HEK293 (cell line): ENCODE data around the gene MTHFD1L.

Experiments used
- CTCF ChIA-PET: fragments of 350-600 bp; formaldehyde crosslinking; extraction: SDS; loops from one replicate; lab custom pipeline; 2021; ENCODE audit warnings: antibody characterized with exemption; lab: Yijun Ruan, JAX
- POLR2A ChIA-PET: fragments of 300-600 bp; formaldehyde crosslinking; extraction: SDS; loops from one replicate; lab custom pipeline; 2020; ENCODE audit warnings: antibody characterized with exemption, inconsistent platforms; lab: Yijun Ruan, JAX
- H3K27ac ChIP-seq: fragments of 200-500 bp; sonication (Bioruptor generic); 2 replicates; pipeline ENCODE4 v1.5.1; 2014; ENCODE audit warnings: low read depth, low read length, control low read depth, inconsistent platforms; ENCODE audit errors: extremely low read depth
- H3K36me3 ChIP-seq, 2 experiments: fragments of 200-500 bp in 1 of 2; sonication (Bioruptor generic) in 1 of 2; 1 replicate in 1 of 2; 2 replicates in 1 of 2; pipeline ENCODE4 v1.5.1; 2014 to 2017; ENCODE audit warnings: inconsistent platforms in 2 of 2, low read length in 2 of 2; ENCODE audit not compliant: control insufficient read depth in 2 of 2, insufficient read depth in 1 of 2
- H3K4me1 ChIP-seq: fragments of 200-500 bp; sonication (Bioruptor generic); 2 replicates; pipeline ENCODE4 v1.5.1; 2014; ENCODE audit warnings: mild to moderate bottlenecking, low read length, inconsistent platforms; ENCODE audit not compliant: control insufficient read depth, insufficient read depth
- H3K4me3 ChIP-seq: 2 replicates; pipeline ENCODE4 v1.5.1; 2011; ENCODE audit warnings: low read depth, mild to moderate bottlenecking, control low read depth, low read length, moderate library complexity
- H3K9me3 ChIP-seq: fragments of 200-500 bp; sonication (Bioruptor generic); 2 replicates; pipeline ENCODE4 v1.5.1; 2014; ENCODE audit warnings: low read depth, low read length, inconsistent platforms; ENCODE audit not compliant: control insufficient read depth, insufficient read depth
- KLF8 ChIP-seq: fragments of 450-650 bp; formaldehyde crosslinking; IDR thresholded peaks from 2 replicates; pipeline ENCODE4 v1.5.1; 2016; ENCODE audit warnings: missing biosample characterization, missing genetic modification characterization
- PRDM10 ChIP-seq: fragments of 450-650 bp; formaldehyde crosslinking; IDR thresholded peaks from 2 replicates; pipeline ENCODE4 v1.5.1; 2016; ENCODE audit warnings: missing biosample characterization, missing genetic modification characterization
- SCRT1 ChIP-seq: fragments of 450-650 bp; formaldehyde crosslinking; IDR thresholded peaks from 2 replicates; pipeline ENCODE4 v1.5.1; 2016; ENCODE audit warnings: missing biosample characterization, missing genetic modification characterization, borderline replicate concordance
- ZBTB1 ChIP-seq: fragments of 450-650 bp; formaldehyde crosslinking; IDR thresholded peaks from 2 replicates; pipeline ENCODE4 v1.5.1; 2016; ENCODE audit warnings: missing biosample characterization, missing genetic modification characterization
- ZBTB20 ChIP-seq: fragments of 450-650 bp; formaldehyde crosslinking; IDR thresholded peaks from 2 replicates; pipeline ENCODE4 v1.5.1; 2016; ENCODE audit warnings: missing biosample characterization, missing genetic modification characterization
- ZNF416 ChIP-seq: fragments of 450-650 bp; formaldehyde crosslinking; IDR thresholded peaks from 2 replicates; pipeline ENCODE4 v1.5.1; 2016; ENCODE audit warnings: missing biosample characterization, missing genetic modification characterization
- ZNF529 ChIP-seq: fragments of 450-650 bp; formaldehyde crosslinking; IDR thresholded peaks from 2 replicates; pipeline ENCODE4 v1.5.1; 2017; ENCODE audit warnings: missing genetic modification characterization, missing biosample characterization; ENCODE audit not compliant: insufficient replicate concordance
- ZNF555 ChIP-seq: fragments of 450-650 bp; formaldehyde crosslinking; conservative IDR thresholded peaks from 2 replicates; pipeline ENCODE4 v1.5.1; 2017; ENCODE audit warnings: missing biosample characterization, mild to moderate bottlenecking, missing genetic modification characterization, inconsistent platforms
- ZSCAN30 ChIP-seq: fragments of 450-650 bp; IDR thresholded peaks from 2 replicates; pipeline ENCODE4 v1.5.1; 2018; ENCODE audit warnings: missing biosample characterization, mild to moderate bottlenecking, missing genetic modification characterization, moderate library complexity
- TF ChIP-seq, protein P1 (sequence below): fragments of 450-650 bp; formaldehyde crosslinking; IDR thresholded peaks from 2 replicates; pipeline ENCODE4 v1.5.1; 2016; ENCODE audit warnings: missing biosample characterization, missing genetic modification characterization
- TF ChIP-seq, protein P2 (sequence below): fragments of 450-650 bp; formaldehyde crosslinking; IDR thresholded peaks from 2 replicates; pipeline ENCODE4 v1.5.1; 2016; ENCODE audit warnings: missing biosample characterization, missing genetic modification characterization
- TF ChIP-seq, protein P3 (sequence below): fragments of 450-650 bp; formaldehyde crosslinking; IDR thresholded peaks from 2 replicates; pipeline ENCODE4 v1.5.1; 2016; ENCODE audit warnings: missing biosample characterization, missing genetic modification characterization, borderline replicate concordance
- TF ChIP-seq, protein P4 (sequence below): fragments of 450-650 bp; formaldehyde crosslinking; IDR thresholded peaks from 2 replicates; pipeline ENCODE4 v1.5.1; 2016; ENCODE audit warnings: missing biosample characterization, missing genetic modification characterization

Gene MTHFD1L

DNA sequence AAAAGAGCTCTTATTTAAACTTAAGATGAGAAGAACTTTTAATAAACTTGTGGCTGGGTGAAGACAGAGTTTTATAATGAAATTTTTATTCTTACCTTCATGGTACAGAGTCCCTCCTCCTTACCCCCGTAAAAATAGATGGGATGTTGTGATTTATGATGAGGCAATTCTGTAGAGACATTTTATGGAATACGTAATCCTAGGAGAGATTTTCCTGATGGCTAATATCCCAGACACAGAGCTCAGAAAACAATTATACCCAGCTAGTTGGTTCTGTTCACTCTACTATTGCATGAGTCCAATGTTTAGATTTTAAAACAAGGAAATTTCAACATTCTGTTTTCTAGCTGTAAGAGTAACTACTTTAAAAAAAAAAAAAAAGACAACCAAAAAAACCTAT, 43.4 kb downstream of the MTHFD1L start:
- TF ChIP-seq ZBTB1, result no peak
- TF ChIP-seq ZNF529 (tag by site-specific recombination), result no peak
- TF ChIP-seq, protein P1, sequence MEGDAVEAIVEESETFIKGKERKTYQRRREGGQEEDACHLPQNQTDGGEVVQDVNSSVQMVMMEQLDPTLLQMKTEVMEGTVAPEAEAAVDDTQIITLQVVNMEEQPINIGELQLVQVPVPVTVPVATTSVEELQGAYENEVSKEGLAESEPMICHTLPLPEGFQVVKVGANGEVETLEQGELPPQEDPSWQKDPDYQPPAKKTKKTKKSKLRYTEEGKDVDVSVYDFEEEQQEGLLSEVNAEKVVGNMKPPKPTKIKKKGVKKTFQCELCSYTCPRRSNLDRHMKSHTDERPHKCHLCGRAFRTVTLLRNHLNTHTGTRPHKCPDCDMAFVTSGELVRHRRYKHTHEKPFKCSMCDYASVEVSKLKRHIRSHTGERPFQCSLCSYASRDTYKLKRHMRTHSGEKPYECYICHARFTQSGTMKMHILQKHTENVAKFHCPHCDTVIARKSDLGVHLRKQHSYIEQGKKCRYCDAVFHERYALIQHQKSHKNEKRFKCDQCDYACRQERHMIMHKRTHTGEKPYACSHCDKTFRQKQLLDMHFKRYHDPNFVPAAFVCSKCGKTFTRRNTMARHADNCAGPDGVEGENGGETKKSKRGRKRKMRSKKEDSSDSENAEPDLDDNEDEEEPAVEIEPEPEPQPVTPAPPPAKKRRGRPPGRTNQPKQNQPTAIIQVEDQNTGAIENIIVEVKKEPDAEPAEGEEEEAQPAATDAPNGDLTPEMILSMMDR, result no peak
- TF ChIP-seq ZNF416 (tag by site-specific recombination), result no peak
- TF ChIP-seq, protein P2, sequence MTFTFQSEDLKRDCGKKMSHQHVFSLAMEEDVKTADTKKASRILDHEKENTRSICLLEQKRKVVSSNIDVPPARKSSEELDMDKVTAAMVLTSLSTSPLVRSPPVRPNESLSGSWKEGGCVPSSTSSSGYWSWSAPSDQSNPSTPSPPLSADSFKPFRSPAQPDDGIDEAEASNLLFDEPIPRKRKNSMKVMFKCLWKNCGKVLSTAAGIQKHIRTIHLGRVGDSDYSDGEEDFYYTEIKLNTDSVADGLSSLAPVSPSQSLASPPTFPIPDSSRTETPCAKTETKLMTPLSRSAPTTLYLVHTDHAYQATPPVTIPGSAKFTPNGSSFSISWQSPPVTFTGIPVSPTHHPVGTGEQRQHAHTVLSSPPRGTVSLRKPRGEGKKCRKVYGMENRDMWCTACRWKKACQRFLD (tag by site-specific recombination), result no peak
- TF ChIP-seq, protein P3, sequence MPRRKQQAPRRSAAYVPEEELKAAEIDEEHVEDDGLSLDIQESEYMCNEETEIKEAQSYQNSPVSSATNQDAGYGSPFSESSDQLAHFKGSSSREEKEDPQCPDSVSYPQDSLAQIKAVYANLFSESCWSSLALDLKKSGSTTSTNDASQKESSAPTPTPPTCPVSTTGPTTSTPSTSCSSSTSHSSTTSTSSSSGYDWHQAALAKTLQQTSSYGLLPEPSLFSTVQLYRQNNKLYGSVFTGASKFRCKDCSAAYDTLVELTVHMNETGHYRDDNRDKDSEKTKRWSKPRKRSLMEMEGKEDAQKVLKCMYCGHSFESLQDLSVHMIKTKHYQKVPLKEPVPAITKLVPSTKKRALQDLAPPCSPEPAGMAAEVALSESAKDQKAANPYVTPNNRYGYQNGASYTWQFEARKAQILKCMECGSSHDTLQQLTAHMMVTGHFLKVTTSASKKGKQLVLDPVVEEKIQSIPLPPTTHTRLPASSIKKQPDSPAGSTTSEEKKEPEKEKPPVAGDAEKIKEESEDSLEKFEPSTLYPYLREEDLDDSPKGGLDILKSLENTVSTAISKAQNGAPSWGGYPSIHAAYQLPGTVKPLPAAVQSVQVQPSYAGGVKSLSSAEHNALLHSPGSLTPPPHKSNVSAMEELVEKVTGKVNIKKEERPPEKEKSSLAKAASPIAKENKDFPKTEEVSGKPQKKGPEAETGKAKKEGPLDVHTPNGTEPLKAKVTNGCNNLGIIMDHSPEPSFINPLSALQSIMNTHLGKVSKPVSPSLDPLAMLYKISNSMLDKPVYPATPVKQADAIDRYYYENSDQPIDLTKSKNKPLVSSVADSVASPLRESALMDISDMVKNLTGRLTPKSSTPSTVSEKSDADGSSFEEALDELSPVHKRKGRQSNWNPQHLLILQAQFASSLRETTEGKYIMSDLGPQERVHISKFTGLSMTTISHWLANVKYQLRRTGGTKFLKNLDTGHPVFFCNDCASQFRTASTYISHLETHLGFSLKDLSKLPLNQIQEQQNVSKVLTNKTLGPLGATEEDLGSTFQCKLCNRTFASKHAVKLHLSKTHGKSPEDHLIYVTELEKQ (tag by site-specific recombination), result no peak
- TF ChIP-seq ZBTB20 (tag by site-specific recombination), result no peak
- no peak for TF ChIP-seq SCRT1 (tag by site-specific recombination)
- TF ChIP-seq PRDM10 (tag by site-specific recombination), result no peak
- TF ChIP-seq KLF8 (tag by site-specific recombination), result no peak
- TF ChIP-seq, protein P4, sequence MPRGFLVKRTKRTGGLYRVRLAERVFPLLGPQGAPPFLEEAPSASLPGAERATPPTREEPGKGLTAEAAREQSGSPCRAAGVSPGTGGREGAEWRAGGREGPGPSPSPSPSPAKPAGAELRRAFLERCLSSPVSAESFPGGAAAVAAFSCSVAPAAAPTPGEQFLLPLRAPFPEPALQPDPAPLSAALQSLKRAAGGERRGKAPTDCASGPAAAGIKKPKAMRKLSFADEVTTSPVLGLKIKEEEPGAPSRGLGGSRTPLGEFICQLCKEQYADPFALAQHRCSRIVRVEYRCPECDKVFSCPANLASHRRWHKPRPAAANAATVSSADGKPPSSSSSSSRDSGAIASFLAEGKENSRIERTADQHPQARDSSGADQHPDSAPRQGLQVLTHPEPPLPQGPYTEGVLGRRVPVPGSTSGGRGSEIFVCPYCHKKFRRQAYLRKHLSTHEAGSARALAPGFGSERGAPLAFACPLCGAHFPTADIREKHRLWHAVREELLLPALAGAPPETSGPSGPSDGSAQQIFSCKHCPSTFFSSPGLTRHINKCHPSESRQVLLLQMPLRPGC (tag by site-specific recombination), result no peak
- no peak for TF ChIP-seq ZNF555 (tag by site-specific recombination)
- no peak for TF ChIP-seq ZSCAN30
- TF ChIP-seq, all 188 proteins: peak for 0
- Histone ChIP-seq H3K9me3 (no peaks in the 10 kb centered on the region), H3K36me3 (peaks cover 0 to 19% of the 10 kb centered on the region in 2 experiments; a peak in 2 of 3 replicates), H3K4me1 (no peaks in the 10 kb centered on the region), H3K4me3 (no peak overlapping the region), H3K27ac (no peak overlapping the region)
- ChIA-PET POLR2A (interaction anchor here (0.6 kb wide), 1 partner anchor 46 kb away, joined by 4 read pairs; no protein-coding TSS in a partner anchor), CTCF (interaction anchor here (1.0 to 3.4 kb wide), 3 partner anchors 17 to 426 kb away, joined by 4 to 22 read pairs (median 5); no protein-coding TSS in a partner anchor)
